H1 (cell line): ENCODE data around the gene PRODH. TPM values are rescaled to one million over a fixed set of nuclear protein-coding genes. Genes with fewer than 3 reads are reported as not detected.

ENCODE experiments used
- NANOG ChIP-seq: IDR thresholded peaks from 2 replicates; pipeline ENCODE4 v1.6.1; 2011; ENCODE audit warnings: low read length, low read depth, mild to moderate bottlenecking, inconsistent platforms; ENCODE audit not compliant: insufficient read depth, poor library complexity, severe bottlenecking
- TEAD4 ChIP-seq: IDR thresholded peaks from 2 replicates; pipeline ENCODE4 v1.6.1; 2012; ENCODE audit warnings: low read depth, low read length, inconsistent platforms, mixed read lengths
- polyA plus RNA-seq, 7 experiments: library from polyadenylated mRNA; depleted of rRNA in 3 of 7; stranded (reverse) in 5 of 7; unstranded in 2 of 7; fragments of >200 nt in 5 of 7; fragments of 200-250 nt in 2 of 7; gene quantifications; 1 replicate in 5 of 7; 2 replicates in 1 of 7; 4 replicates in 1 of 7; pipeline versions ENCODE4 v1.2.1 to v1.2.3, GENCODE V29; 2011 to 2013; ENCODE audit warnings: missing spikeins in 2 of 7, mixed read lengths in 2 of 7
- total RNA-seq: library from RNA; stranded (reverse); fragmentation: NEBNext Ultra II Directional; extraction: Animal tissue kit (Norgen Biotek cat#: 25700); gene quantifications from 2 replicates; pipeline ENCODE4 v1.2.1, GENCODE V29; 2021
- TF ChIP-seq, protein P1 (sequence below): fragments of 300-600 bp; sonication (generic); IDR thresholded peaks from 2 replicates; pipeline ENCODE4 v1.7.1; 2012; ENCODE audit warnings: low read length, moderate library complexity, mild to moderate bottlenecking, inconsistent platforms; ENCODE audit not compliant: insufficient replicate concordance
- TF ChIP-seq, protein P2 (sequence below): IDR thresholded peaks from 2 replicates; pipeline ENCODE4 v1.6.1; 2012; ENCODE audit warnings: inconsistent platforms

PRODH gene
- total and polyA plus RNA-seq, 2 of the 8 experiments (the other 6 are each of a cell fraction or from before 2014, with no cell fraction given), result 27.6 to 45.6 TPM

DNA sequence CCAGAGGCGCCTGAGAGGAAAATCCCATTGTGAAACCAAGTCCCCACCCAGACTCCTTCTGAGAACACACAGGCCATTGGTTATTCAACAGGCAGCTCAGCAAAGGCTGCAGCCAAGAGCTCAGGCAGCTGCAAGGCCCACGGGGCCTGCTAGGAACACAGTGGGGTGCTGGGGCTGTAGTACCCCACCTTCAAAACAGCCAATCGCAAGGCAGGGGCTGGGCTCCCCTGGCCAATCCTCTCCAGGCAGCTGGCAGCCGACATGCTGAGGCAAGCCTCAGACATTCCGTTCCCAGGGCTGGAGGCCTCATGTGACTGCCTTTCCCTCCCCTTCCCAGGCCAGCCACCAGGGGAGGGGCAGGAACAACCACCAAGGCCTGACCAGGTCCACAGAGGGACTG, 6.6 kb downstream of the PRODH start (continued):
- TF ChIP-seq, protein P1, sequence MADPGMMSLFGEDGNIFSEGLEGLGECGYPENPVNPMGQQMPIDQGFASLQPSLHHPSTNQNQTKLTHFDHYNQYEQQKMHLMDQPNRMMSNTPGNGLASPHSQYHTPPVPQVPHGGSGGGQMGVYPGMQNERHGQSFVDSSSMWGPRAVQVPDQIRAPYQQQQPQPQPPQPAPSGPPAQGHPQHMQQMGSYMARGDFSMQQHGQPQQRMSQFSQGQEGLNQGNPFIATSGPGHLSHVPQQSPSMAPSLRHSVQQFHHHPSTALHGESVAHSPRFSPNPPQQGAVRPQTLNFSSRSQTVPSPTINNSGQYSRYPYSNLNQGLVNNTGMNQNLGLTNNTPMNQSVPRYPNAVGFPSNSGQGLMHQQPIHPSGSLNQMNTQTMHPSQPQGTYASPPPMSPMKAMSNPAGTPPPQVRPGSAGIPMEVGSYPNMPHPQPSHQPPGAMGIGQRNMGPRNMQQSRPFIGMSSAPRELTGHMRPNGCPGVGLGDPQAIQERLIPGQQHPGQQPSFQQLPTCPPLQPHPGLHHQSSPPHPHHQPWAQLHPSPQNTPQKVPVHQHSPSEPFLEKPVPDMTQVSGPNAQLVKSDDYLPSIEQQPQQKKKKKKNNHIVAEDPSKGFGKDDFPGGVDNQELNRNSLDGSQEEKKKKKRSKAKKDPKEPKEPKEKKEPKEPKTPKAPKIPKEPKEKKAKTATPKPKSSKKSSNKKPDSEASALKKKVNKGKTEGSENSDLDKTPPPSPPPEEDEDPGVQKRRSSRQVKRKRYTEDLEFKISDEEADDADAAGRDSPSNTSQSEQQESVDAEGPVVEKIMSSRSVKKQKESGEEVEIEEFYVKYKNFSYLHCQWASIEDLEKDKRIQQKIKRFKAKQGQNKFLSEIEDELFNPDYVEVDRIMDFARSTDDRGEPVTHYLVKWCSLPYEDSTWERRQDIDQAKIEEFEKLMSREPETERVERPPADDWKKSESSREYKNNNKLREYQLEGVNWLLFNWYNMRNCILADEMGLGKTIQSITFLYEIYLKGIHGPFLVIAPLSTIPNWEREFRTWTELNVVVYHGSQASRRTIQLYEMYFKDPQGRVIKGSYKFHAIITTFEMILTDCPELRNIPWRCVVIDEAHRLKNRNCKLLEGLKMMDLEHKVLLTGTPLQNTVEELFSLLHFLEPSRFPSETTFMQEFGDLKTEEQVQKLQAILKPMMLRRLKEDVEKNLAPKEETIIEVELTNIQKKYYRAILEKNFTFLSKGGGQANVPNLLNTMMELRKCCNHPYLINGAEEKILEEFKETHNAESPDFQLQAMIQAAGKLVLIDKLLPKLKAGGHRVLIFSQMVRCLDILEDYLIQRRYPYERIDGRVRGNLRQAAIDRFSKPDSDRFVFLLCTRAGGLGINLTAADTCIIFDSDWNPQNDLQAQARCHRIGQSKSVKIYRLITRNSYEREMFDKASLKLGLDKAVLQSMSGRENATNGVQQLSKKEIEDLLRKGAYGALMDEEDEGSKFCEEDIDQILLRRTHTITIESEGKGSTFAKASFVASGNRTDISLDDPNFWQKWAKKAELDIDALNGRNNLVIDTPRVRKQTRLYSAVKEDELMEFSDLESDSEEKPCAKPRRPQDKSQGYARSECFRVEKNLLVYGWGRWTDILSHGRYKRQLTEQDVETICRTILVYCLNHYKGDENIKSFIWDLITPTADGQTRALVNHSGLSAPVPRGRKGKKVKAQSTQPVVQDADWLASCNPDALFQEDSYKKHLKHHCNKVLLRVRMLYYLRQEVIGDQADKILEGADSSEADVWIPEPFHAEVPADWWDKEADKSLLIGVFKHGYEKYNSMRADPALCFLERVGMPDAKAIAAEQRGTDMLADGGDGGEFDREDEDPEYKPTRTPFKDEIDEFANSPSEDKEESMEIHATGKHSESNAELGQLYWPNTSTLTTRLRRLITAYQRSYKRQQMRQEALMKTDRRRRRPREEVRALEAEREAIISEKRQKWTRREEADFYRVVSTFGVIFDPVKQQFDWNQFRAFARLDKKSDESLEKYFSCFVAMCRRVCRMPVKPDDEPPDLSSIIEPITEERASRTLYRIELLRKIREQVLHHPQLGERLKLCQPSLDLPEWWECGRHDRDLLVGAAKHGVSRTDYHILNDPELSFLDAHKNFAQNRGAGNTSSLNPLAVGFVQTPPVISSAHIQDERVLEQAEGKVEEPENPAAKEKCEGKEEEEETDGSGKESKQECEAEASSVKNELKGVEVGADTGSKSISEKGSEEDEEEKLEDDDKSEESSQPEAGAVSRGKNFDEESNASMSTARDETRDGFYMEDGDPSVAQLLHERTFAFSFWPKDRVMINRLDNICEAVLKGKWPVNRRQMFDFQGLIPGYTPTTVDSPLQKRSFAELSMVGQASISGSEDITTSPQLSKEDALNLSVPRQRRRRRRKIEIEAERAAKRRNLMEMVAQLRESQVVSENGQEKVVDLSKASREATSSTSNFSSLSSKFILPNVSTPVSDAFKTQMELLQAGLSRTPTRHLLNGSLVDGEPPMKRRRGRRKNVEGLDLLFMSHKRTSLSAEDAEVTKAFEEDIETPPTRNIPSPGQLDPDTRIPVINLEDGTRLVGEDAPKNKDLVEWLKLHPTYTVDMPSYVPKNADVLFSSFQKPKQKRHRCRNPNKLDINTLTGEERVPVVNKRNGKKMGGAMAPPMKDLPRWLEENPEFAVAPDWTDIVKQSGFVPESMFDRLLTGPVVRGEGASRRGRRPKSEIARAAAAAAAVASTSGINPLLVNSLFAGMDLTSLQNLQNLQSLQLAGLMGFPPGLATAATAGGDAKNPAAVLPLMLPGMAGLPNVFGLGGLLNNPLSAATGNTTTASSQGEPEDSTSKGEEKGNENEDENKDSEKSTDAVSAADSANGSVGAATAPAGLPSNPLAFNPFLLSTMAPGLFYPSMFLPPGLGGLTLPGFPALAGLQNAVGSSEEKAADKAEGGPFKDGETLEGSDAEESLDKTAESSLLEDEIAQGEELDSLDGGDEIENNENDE, result no peak
- TF ChIP-seq TEAD4, result no peak
- no peak for TF ChIP-seq NANOG
- TF ChIP-seq, protein P2, sequence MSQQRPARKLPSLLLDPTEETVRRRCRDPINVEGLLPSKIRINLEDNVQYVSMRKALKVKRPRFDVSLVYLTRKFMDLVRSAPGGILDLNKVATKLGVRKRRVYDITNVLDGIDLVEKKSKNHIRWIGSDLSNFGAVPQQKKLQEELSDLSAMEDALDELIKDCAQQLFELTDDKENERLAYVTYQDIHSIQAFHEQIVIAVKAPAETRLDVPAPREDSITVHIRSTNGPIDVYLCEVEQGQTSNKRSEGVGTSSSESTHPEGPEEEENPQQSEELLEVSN, result no peak
